Smooth muscle cell (in vitro differentiated cells): ENCODE measurements around the gene LTBP2. TPM values are rescaled to one million over a fixed set of nuclear protein-coding genes. Genes with fewer than 3 reads are reported as not detected.

Experiments used
- DNase-seq: peaks from one replicate; lab custom pipeline; 2025; ENCODE audit not compliant: unreplicated experiment; lab: John Stamatoyannopoulos, UW
- H2AFZ ChIP-seq: fragments of 200-600 bp; sonication (generic); 2 replicates; pipeline ENCODE4 v1.6.0; 2016; ENCODE audit warnings: antibody characterized with exemption, low read depth, mild to moderate bottlenecking
- H3F3A ChIP-seq: fragments of 200-600 bp; sonication (generic); 2 replicates; pipeline ENCODE4 v1.6.0; 2017; ENCODE audit warnings: antibody characterized with exemption, low read depth
- H3K27ac ChIP-seq: fragments of 200-600 bp; sonication (generic); 2 replicates; pipeline ENCODE4 v1.5.1; 2016; ENCODE audit warnings: low read depth, mild to moderate bottlenecking
- H3K27me3 ChIP-seq: fragments of 200-600 bp; sonication (generic); 2 replicates; pipeline ENCODE4 v1.6.1; 2016; ENCODE audit warnings: low read depth, mild to moderate bottlenecking
- H3K36me3 ChIP-seq: fragments of 200-600 bp; sonication (generic); 2 replicates; pipeline ENCODE4 v1.5.1; 2016; ENCODE audit warnings: low read depth
- H3K4me1 ChIP-seq: fragments of 200-600 bp; sonication (generic); 2 replicates; pipeline ENCODE4 v1.5.1; 2016; ENCODE audit warnings: low read depth
- H3K4me2 ChIP-seq: fragments of 200-600 bp; sonication (generic); 2 replicates; pipeline ENCODE4 v1.6.0; 2016; ENCODE audit warnings: mild to moderate bottlenecking
- H3K4me3 ChIP-seq: fragments of 200-600 bp; sonication (generic); 2 replicates; pipeline ENCODE4 v1.5.1; 2016; ENCODE audit warnings: mild to moderate bottlenecking
- H3K79me2 ChIP-seq: fragments of 200-600 bp; sonication (generic); 2 replicates; pipeline ENCODE4 v1.6.0; 2016; ENCODE audit warnings: low read depth, mild to moderate bottlenecking
- H3K9ac ChIP-seq: fragments of 200-600 bp; sonication (generic); 2 replicates; pipeline ENCODE4 v1.6.0; 2016; ENCODE audit warnings: low read depth
- H3K9me3 ChIP-seq: fragments of 200-600 bp; sonication (generic); replicated peaks from 2 replicates; pipeline ENCODE4 v1.5.1; 2016; ENCODE audit warnings: low read depth
- H4K20me1 ChIP-seq: fragments of 200-600 bp; sonication (generic); 2 replicates; pipeline ENCODE4 v1.6.0; 2016; ENCODE audit warnings: low read depth
- CTCF ChIP-seq: fragments of 200-600 bp; sonication (generic); IDR thresholded peaks from 2 replicates; pipeline ENCODE4 v1.5.1; 2017; ENCODE audit warnings: borderline replicate concordance, mild to moderate bottlenecking, antibody characterized with exemption; ENCODE audit not compliant: insufficient read depth, poor library complexity, severe bottlenecking
- WGBS: methylation state at CpG from one replicate; pipeline ENCODE4 v1.1.7; 2016; ENCODE audit warnings: low lambda C conversion rate; 5-methylcytosine and 5-hydroxymethylcytosine counted together
- polyA plus RNA-seq: library from polyadenylated mRNA; unstranded; fragments of >200 nt; fragmentation: Nextera tagmentation; extraction: Ambion mirVana; gene quantifications from 2 replicates; pipeline ENCODE4 v1.2.1, GENCODE V29; 2016
- total RNA-seq: library from RNA; depleted of rRNA; stranded (reverse); fragments of >200 nt; gene quantifications from 2 replicates; pipeline ENCODE4 v1.2.3, GENCODE V29; 2014

LTBP2 gene
- total and polyA plus RNA-seq, 2 experiments from 2014 or later: 90.1 to 108 TPM

DNA sequence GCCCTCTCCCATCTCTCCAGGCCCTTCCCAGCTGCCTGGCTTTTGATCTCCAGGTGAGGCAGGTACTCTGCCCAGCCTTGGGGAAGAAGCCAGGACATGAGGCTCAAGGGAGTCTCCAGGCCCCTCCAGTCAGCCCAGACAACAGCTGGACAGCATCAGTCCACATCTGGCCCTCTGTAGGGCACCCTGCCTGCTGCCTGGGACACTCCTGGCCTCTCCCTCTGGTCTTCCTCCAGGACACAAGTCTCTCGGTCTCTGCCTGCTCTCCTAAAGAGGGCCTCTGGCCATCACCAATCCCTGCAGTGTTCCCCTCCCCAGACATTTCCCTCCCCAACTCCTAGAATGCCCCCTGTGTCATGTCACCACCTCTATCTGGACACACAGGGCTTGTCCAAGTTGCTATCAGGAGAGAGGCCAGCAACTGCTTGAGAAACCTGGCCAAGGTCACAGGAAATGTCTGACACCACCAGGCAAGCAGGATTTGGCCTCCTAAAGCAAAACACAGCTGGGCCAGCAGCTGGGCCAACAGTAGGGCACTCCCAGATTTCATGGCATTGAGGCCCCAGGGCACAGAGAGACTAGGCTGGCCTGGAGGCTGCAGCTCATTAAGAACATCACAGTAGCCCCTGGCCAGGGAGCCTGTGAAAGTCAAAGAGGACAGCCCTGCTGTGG, 29.0 kb downstream of the LTBP2 start:
- no peak overlapping the region for H3K9ac ChIP-seq
- no peak overlapping the region for H3K4me2 ChIP-seq
- no peak for TF ChIP-seq CTCF
- WGBS: 85% methylated on average over 1 of the region's 1 CpG
- H3K36me3 ChIP-seq: no peaks in the 10 kb centered on the region
- H4K20me1 ChIP-seq: peaks cover 4% of the 10 kb centered on the region
- H3K27me3 ChIP-seq: no peaks in the 10 kb centered on the region
- no peak for DNase-seq
- no peak overlapping the region for H2AFZ ChIP-seq
- no peaks in the 10 kb centered on the region for H3K79me2 ChIP-seq
- no peaks in the 10 kb centered on the region for H3F3A ChIP-seq
- H3K4me1 ChIP-seq: no peaks in the 10 kb centered on the region
- peak overlapping the region; percentile 49 for H3K27ac ChIP-seq
- no peaks in the 10 kb centered on the region for H3K9me3 ChIP-seq
- H3K4me3 ChIP-seq: no peak overlapping the region

GRCh38 chr14:74580275-74580672, 31.8 kb downstream of the LTBP2 start:
- no peaks in the 10 kb centered on the region for H3F3A ChIP-seq
- H3K9ac ChIP-seq: peak overlapping the region; percentile 17
- H4K20me1 ChIP-seq: no peaks in the 10 kb centered on the region
- H3K4me2 ChIP-seq: no peak overlapping the region
- no peak for TF ChIP-seq CTCF
- H3K27ac ChIP-seq: peak overlapping the region; percentile 80
- no peaks in the 10 kb centered on the region for H3K4me1 ChIP-seq
- no peaks in the 10 kb centered on the region for H3K27me3 ChIP-seq
- no peaks in the 10 kb centered on the region for H3K9me3 ChIP-seq
- no peak overlapping the region for H2AFZ ChIP-seq
- H3K4me3 ChIP-seq: no peak overlapping the region
- DNase-seq: no peak
- no peaks in the 10 kb centered on the region for H3K79me2 ChIP-seq
- H3K36me3 ChIP-seq: no peaks in the 10 kb centered on the region
- 91% methylated on average over 4 of the region's 4 CpGs for WGBS

DNA sequence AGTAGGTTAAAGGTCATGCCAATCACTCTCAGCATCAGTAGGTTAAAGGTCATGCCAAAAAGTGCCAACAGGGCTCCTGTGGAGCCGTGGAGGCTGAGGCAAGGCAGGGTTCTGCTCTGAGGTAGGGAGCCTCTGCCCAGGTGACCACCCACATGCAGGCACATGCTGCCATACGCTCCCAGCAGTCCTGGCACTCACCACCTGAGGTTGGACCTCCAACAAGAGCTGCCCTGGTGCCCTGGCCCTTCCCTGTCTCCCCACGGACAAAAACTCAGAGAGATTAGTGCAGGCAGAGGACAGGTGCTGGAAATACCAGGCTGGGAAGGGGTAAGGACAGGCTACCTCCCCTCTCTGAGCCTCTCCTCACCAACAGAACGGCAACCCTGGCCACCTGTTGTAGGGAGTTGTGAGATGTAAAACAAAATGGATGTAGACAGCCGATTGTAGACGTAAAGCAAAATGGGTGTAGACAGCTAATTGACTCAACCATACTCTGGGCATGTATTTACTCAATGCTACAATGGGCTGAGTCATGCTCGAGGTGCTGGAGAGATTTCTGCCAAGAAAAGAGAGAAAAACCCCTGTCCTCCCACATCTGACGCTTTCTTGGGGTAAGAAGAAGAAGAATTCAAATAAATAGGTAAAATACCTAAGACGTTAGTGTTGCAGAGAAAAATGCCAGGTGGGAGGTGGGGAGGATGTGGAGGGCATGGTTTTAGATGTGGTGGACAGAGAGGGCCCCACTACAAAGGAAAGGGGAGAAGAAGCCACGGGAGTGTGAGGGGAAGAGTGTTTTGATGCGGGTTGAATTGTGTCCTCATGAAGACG, 32.4 kb downstream of the LTBP2 start:
- H3K79me2 ChIP-seq: no peaks in the 10 kb centered on the region
- no peaks in the 10 kb centered on the region for H3F3A ChIP-seq
- no peaks in the 10 kb centered on the region for H4K20me1 ChIP-seq
- no peak overlapping the region for H3K4me3 ChIP-seq
- TF ChIP-seq CTCF: no peak
- H3K4me2 ChIP-seq: peak overlapping the region; percentile 22
- DNase-seq: no peak
- no peak overlapping the region for H2AFZ ChIP-seq
- 61% methylated on average over 12 of the region's 12 CpGs for WGBS
- no peaks in the 10 kb centered on the region for H3K27me3 ChIP-seq
- H3K9me3 ChIP-seq: no peaks in the 10 kb centered on the region
- H3K4me1 ChIP-seq: peaks cover 2% of the 10 kb centered on the region
- peak overlapping the region; percentile 66 for H3K9ac ChIP-seq
- peak overlapping the region; percentile 80 for H3K27ac ChIP-seq
- no peaks in the 10 kb centered on the region for H3K36me3 ChIP-seq
